OCI-LY7 (cell line): ENCODE results near the gene IZUMO2.

ENCODE experiments used
- CTCF ChIP-seq: fragments of 200-600 bp; sonication (generic); conservative IDR thresholded peaks from 2 replicates; pipeline ENCODE4 v1.5.1; 2014; ENCODE audit warnings: mild to moderate bottlenecking, antibody characterized with exemption, low read length, moderate library complexity, mixed read lengths
- EZH2phosphoT487 ChIP-seq: fragments of 200-600 bp; sonication (generic); IDR thresholded peaks from 2 replicates; pipeline ENCODE4 v1.6.1; 2018; ENCODE audit warnings: low read depth, borderline replicate concordance, mild to moderate bottlenecking, mixed run types, antibody characterized with exemption, low read length, moderate library complexity, mixed read lengths

- TF ChIP-seq CTCF: no peak
- TF ChIP-seq EZH2phosphoT487: no peak
Observed at GRCh38 chr19:50171752-50172151, 8.7 kb upstream of the IZUMO2 start.
